NT2/D1 (cell line): Measurements from ENCODE around the gene GLT1D1.

Experiments used
- DNase-seq: peaks from one replicate; pipeline ENCODE4 v3.0.0-alpha.2; 2011; ENCODE audit warnings: low read depth, low spot score
- H3K27me3 ChIP-seq: 2 replicates; pipeline ENCODE4 v1.6.0; 2011; ENCODE audit warnings: mild to moderate bottlenecking; ENCODE audit not compliant: insufficient read length, insufficient read depth
- H3K36me3 ChIP-seq: 2 replicates; pipeline ENCODE4 v1.6.1; 2011; ENCODE audit warnings: mild to moderate bottlenecking, low read length, mixed read lengths; ENCODE audit not compliant: insufficient read depth, insufficient read length
- H3K4me1 ChIP-seq: 2 replicates; pipeline ENCODE4 v1.5.1; 2011; ENCODE audit not compliant: insufficient read depth, insufficient read length
- H3K4me3 ChIP-seq: 2 replicates; pipeline ENCODE4 v1.5.1; 2011; ENCODE audit warnings: low read depth; ENCODE audit not compliant: insufficient read length
- H3K9ac ChIP-seq: 2 replicates; pipeline ENCODE4 v1.6.0; 2011; ENCODE audit warnings: low read depth; ENCODE audit not compliant: insufficient read length
- H3K9me3 ChIP-seq: 2 replicates; pipeline ENCODE4 v1.5.1; 2011; ENCODE audit warnings: mild to moderate bottlenecking, low read length; ENCODE audit not compliant: insufficient read depth
- SUZ12 ChIP-seq: IDR thresholded peaks from 2 replicates; pipeline ENCODE4 v1.6.1; 2011; ENCODE audit not compliant: insufficient read length, insufficient read depth; ENCODE audit errors: extremely low read depth
- YY1 ChIP-seq: IDR thresholded peaks from 2 replicates; pipeline ENCODE4 v1.6.1; 2011; ENCODE audit not compliant: insufficient read length, insufficient read depth
- ZNF274 ChIP-seq: IDR thresholded peaks from 2 replicates; pipeline ENCODE4 v1.6.1; 2011; ENCODE audit warnings: mild to moderate bottlenecking, low read depth, low read length

Gene GLT1D1

GRCh38 chr12:129025055-129025454 lies 171.8 kb downstream of the GLT1D1 start:
- Histone ChIP-seq H3K9me3 (0 out of 2 replicates have a peak, but pooled peaks cover 1% of the 10 kb centered on the region), H3K27me3 (no peaks in the 10 kb centered on the region), H3K4me1 (no peaks in the 10 kb centered on the region), H3K36me3 (no peaks in the 10 kb centered on the region), H3K9ac (no peak overlapping the region), H3K4me3 (no peak overlapping the region)
- TF ChIP-seq SUZ12 = no peak
- TF ChIP-seq ZNF274 = no peak
- TF ChIP-seq YY1 = no peak
- DNase-seq = no peak

- TF ChIP-seq YY1 (no peak), ZNF274 (no peak), SUZ12 (no peak)
Measured at GRCh38 chr12:129028844-129029243, 175.6 kb downstream of the GLT1D1 start.

More at GRCh38 chr12:129028844-129029243, 175.6 kb downstream of the GLT1D1 start:
- Histone ChIP-seq H3K36me3 (no peaks in the 10 kb centered on the region), H3K9ac (no peak overlapping the region), H3K4me3 (no peak overlapping the region), H3K27me3 (no peaks in the 10 kb centered on the region), H3K9me3 (no peaks in the 10 kb centered on the region), H3K4me1 (peaks cover 2% of the 10 kb centered on the region)
- no peak for DNase-seq
